GM21528 (cell line): ENCODE results near the gene ANKRD61.
"Not testable (repeated sequence)": the region's sequence is repeated elsewhere in the genome, so short reads cannot be mapped to it uniquely, and the experiment has no call there.

Source experiments
- ATAC-seq: cut with Tn5 transposase; IDR thresholded peaks from one replicate; pipeline ENCODE4 v1.9.1; 2021; ENCODE audit warnings: mild to moderate bottlenecking, moderate library complexity; ENCODE audit not compliant: unreplicated experiment, low FRiP score

Gene ANKRD61

DNA sequence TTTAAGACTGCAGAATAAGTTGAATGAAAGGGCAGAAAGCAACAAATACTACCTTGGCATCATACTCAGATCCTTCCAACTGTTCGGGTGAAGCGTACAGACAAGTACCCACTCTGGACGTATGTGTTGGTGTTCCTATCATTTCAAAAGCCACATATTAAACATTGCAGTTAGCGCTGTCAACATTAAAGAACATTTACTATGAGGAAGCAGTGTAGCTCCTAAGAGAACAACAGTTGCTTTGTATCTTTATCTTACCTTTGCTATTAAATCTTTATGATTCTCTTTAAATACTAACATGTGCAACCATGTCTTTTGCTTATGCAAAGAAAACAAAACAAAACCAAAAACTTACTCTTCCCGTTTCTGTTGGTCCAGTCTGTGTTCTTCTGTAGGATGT, 2.6 kb upstream of the ANKRD61 start:
- no peak for ATAC-seq

DNA sequence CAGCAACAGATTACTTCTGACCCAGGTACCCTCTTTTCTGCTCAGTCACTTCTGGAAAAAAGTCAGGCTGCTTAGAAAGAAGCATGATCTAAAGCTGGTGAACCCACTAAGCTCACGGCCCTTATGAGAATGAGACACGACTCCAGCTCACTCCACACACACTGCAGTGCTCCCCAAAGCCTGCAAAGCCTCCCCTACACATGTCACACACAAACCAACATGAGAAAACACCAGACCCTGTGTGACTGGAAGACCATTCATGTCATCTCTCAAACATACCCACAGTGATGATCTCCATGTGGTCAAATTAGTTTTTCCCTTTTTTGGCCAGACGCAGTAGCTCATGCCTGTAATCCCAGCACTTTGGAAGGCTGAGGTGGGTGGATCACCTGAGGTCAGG, 391 bp downstream of the ANKRD61 start:
- ATAC-seq = no peak

DNA sequence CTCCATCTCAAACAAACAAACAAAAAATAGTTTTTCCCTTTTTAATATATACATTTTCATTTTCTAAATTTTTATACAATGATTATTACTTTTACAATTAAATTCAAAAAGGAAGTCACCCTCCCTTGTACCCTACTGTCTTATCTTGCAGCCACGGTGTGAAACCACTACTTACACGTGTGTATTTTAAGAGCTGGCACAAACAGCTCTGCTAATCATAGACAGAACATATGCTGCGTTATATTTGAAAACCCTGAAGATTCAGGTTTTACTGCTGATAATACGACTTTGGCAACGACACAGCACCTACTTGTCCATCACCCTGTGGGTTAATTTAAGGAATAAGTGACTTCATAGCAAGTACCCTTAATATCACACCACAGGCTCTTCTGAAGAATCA, 991 bp downstream of the ANKRD61 start:
- ATAC-seq = no peak

DNA sequence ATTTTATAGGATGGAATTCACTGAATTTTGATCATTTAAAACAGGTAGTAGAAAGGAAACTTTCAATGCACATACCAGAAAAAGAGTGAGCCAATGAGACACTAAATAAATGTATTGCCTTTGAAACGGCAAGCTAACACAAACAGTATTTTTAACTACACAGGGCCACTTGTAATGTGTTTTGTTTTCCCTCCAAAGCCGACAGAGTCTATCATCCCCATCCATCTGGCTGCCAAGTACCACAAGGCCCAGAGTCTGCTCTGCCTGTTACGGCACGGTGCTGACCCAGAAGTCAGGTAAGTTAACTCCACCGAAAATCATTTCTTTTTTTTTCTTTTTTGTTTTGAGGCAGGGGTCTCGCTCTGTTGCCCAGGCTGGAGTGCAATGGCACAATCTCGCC, 1.5 kb downstream of the ANKRD61 start:
- ATAC-seq = no peak

DNA sequence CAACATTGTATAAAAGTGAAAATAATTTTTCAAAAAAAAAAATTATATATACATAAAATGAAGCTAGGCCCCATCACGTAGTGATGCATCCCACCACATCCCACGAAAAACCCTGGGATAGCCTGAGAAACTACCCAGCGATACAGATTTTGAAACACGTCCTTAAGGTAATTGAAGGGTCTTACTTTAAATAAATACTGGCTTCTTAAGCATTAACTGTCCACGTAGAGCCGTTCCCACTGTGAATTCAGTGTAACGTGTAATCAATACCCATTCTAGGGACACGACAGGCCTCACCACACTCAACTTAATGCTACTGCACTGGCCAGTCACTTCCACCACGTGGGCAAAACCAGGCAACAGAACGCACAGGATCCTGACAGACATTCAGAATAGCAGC, 4.0 kb downstream of the ANKRD61 start:
- no peak for ATAC-seq

DNA sequence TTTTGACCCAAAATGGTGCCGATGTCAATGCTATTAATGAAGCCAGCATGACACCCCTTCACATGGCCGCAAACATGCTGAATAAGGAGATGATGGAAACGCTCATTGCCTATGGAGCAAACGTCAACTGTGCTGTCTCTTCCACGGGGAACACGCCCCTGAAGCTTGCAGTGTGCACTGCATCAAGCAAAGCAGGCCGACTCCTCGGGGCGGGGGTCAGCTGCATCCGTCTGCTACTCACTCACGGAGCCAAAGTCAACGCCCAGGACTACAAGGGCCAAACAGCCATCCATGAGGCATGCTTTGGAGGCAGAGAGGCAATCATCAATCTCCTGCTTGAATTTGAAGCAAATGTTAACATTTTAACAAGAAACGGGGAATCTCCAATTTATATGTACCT, 4.5 kb downstream of the ANKRD61 start:
- ATAC-seq = no peak

DNA sequence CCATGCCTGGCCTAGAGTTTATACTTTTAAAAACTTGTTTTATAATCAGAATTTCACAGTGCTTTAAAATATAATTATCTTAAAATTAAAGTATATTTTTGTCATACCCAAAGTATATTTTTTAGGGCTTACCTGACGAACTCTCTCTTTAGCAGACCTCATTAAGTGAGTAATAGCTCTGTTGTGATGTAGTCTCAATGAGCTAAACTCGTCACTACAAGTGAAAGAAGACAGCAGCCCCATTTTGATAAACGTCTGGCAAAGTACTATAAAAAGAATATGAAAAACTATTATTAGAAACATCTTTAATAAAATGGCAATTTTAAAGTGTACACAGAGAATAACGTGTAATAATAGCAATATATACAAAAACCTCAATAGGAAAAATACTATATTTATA, 18.6 kb downstream of the ANKRD61 start:
- no peak for ATAC-seq

DNA sequence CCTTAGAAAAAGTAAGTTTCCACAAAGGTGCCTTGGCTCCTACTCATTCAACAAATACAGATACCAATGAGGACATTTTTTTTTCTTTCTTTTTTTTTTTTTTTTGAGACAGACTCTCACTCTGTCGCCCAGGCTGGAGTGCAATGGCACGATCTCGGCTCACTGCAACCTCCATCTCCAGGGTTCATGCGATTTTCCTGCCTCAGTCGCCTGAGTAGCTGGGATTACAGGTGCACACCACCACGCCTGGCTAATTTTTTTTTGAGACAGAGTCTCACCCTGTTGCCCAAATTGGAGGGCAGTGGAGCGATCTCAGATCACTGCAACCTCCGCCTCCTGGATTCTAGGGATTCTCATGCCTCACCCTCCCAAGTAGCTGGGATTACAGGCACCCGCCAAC, 20.0 kb downstream of the ANKRD61 start:
- ATAC-seq = not testable (repeated sequence)

DNA sequence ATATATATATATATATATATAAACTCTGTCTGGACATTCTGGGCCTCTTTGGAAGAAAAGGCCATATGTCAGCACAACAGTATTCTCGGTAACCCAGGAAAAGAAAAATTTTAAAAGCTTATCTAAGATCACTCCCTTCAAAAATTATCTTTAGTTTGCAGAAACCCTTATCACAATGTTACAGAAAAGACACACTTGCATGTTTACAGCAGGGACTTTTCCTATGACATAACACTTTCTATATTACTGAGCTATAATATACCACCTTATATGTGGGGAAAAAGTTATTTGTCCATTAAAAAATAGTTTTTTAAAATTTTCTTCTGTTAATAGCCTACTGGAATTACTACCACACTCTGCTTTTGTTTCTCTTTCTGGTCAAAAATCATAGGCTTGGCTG, 25.4 kb downstream of the ANKRD61 start:
- no peak for ATAC-seq

DNA sequence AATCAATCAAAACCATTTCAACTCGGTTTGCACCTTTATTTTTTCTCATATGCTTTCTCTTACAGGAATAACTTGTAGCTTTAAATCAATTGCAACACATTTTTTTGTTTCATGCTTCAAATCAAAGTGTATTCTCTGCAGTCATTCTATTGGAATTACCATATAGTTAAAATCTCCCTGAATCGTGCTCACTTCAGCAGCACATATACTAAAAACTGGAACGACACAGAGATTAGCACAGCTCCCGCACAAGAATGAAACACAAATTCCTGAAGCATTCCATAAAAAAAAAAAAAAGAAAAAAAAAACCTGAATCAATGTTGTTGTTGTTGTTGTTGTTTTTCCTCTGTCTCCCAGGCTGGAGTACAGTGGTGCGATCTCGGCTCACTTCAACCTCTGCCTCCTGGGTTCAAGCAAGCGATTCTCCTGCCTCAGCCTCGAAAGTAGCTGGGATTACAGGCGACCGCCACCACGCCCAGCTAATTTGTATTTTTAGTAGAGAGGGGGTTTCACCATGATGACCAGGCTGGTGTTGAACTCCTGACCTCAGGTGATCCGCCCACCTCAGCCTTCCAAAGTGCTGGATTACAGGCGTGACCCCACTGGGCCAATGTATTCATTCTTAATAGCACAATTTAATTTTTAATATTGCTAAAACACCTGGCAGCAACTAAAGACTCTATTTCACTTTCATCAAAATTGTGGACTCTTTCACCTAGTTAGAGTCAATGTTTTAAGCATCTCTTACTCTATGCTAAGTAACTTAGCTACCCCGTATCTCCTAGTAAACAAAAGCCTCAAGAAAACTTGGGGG, 26.3 kb downstream of the ANKRD61 start:
- ATAC-seq = no peak

DNA sequence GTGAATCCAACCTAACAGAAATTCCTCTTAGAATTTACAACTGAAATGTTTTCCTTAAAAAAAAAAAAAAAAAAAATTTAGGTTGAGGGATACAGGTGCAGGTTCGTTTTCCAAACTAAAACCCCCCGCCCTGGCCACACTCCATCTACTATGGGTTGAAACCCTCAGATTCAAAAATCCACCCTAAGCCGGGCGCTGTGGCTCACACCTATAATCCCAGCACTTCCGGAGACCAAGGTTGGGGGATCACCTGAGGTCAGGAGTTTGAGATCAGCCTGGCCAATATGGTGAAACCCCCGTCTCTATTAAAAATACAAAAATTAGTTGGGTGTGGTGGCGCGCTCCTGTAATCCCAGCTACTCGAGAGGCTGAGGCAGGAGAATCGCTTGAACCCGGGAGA, 28.8 kb downstream of the ANKRD61 start:
- ATAC-seq = not testable (repeated sequence)

DNA sequence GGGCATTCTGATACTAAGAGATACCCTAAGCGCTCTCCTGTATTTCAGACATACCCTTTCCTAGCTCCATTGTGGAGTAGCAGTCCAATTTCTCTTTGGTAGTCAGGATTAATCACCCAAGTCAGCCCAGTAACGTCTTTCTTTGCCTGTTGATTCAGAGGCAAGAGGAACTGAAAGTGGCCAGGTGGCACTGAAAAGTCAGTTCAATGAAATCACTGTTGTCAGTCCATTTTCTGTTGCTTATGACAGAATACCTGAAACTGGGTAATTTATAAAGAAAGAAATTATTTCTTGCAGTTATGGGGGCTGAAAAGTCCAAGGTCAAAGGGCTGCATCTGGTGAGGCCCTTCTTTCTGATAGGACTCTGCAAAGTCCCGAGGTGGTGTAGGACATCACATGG, 40.2 kb downstream of the ANKRD61 start:
- peak; percentile 65 for ATAC-seq

DNA sequence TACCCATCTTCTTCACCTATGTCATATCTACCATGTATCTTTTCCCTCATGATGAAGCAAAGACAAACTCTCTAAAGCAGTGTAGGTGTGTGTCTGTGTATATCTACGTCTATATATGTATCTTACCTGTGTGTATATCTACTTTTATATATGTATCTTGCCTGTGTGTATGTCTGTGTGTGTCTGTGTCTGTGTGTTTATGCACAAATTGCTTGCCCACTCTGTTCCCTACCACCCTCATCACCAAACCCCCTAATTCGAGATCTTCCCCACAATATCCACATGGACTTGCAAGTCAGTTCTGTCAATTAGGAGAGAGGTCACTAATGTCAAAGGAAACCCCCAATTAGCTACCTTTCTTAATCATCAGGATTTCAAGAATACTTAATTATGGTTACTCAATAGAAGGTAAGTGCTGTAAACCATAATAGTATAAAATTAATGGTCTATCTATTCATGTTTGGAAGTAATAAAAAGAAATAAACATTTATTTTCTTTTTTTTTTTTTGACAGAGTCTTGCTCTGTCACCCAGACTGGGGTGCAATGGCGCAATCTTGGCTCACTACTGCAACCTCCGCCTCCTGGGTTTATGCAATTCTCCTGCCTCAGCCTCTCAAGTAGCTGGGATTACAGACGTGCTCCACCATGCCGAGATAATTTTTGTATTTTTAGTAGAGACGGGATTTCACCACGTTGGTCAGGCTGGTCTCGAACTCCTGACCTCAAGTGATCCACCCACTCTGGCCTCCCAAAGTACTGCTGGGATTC, 43.6 kb downstream of the ANKRD61 start:
- ATAC-seq = no peak

DNA sequence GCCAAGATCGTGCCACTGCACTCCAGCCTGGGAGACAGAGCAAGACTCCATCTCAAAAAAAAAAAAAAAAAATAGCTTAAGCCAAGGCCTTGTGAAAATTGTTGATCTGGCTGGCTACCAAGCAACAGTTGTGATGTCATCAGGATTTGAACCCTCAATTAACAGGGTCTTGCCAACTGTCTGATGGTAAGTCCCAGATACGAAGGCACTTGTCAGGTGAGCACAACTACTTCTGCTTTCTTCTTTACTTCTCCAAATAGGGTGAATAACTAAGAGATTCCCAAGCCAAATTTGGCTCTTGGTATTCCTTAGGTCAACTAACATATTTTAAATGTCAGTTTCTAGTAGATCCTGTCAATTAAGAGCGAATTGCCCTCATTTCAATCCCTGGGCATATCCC, 47.4 kb downstream of the ANKRD61 start:
- no peak for ATAC-seq

DNA sequence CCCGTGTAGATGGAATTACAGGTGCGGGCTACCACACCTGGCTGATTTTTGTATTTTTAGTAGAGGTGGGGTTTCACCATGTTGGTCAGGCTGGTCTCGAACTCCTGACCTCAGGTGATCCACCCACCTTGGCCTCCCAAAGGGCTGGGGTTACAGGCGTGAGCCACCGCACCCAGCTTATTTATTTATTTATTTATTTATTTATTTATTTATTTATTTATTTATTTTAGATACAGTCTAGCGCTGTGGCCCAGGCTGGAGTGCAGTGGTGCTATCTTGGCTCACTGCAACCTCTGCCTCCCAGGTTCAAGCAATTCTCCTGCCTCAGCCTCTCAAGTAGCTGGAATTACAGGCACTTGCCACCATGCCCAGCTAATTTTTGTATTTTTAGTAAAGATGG, 51.9 kb downstream of the ANKRD61 start:
- ATAC-seq = not testable (repeated sequence)
